ENCODE data around the gene PPFIA1.
"Not testable (repeated sequence)": the region's sequence is repeated elsewhere in the genome, so short reads cannot be mapped to it uniquely, and the experiment has no call there.

Gene PPFIA1

GRCh38 chr11:70405679-70406395, 135.3 kb downstream of the PPFIA1 start:
- CTCF ChIA-PET = no interaction called here
- TF ChIP-seq L3MBTL2 (conservative IDR thresholded peaks at IDR 0.05) (no peak), ZNF384 (IDR thresholded peaks at IDR 0.05) (no peak), LEF1 (IDR thresholded peaks at IDR 0.05; ENCODE audit: borderline replicate concordance) (no peak), SUZ12 (IDR thresholded peaks at IDR 0.05) (no peak), CTBP1 (IDR thresholded peaks at IDR 0.05; ENCODE audit: borderline replicate concordance) (no peak), SP1 (IDR thresholded peaks at IDR 0.05) (no peak)
- POLR2A ChIA-PET = no interaction called here
- DNase-seq (ENCODE audit: extremely low spot score) = no peak

- CTCF ChIA-PET = no interaction called here
- TF ChIP-seq ARNT (IDR thresholded peaks at IDR 0.05) (no peak), BHLHE40 (IDR thresholded peaks at IDR 0.05; ENCODE audit: borderline replicate concordance) (no peak), SP1 (IDR thresholded peaks at IDR 0.05) (no peak), NFRKB (IDR thresholded peaks at IDR 0.05) (no peak), LEF1 (IDR thresholded peaks at IDR 0.05; ENCODE audit: borderline replicate concordance) (no peak), FOXA1 (IDR thresholded peaks at IDR 0.05) (no peak), ELF4 (IDR thresholded peaks at IDR 0.05) (no peak), PKNOX1 (IDR thresholded peaks at IDR 0.05) (no peak), ZNF384 (IDR thresholded peaks at IDR 0.05) (no peak), FOXK2 (IDR thresholded peaks at IDR 0.05) (no peak), HDGF (IDR thresholded peaks at IDR 0.05; ENCODE audit: borderline replicate concordance) (no peak), L3MBTL2 (conservative IDR thresholded peaks at IDR 0.05) (no peak)
- POLR2A ChIA-PET = interaction anchor here (1.4 kb wide), 1 partner anchor 7 kb away, joined by 4 read pairs; no protein-coding TSS in a partner anchor
- DNase-seq (ENCODE audit: extremely low spot score) = no peak
Measured at GRCh38 chr11:70407121-70407520, 136.6 kb downstream of the PPFIA1 start.

- CTCF ChIA-PET = no interaction called here
- TF ChIP-seq FOXK2 (IDR thresholded peaks at IDR 0.05) = no peak
- no peak for TF ChIP-seq SP1 (IDR thresholded peaks at IDR 0.05)
- no peak for TF ChIP-seq PKNOX1 (IDR thresholded peaks at IDR 0.05)
- no peak for TF ChIP-seq ZNF384 (IDR thresholded peaks at IDR 0.05)
- TF ChIP-seq L3MBTL2 (conservative IDR thresholded peaks at IDR 0.05) = no peak
- no peak for TF ChIP-seq BHLHE40 (IDR thresholded peaks at IDR 0.05; ENCODE audit: borderline replicate concordance)
- no peak for TF ChIP-seq ELF4 (IDR thresholded peaks at IDR 0.05)
- TF ChIP-seq TARDBP (IDR thresholded peaks at IDR 0.05) = no peak
- TF ChIP-seq NFRKB (IDR thresholded peaks at IDR 0.05) = no peak
- no peak for TF ChIP-seq ARNT (IDR thresholded peaks at IDR 0.05)
- no peak for TF ChIP-seq LEF1 (IDR thresholded peaks at IDR 0.05; ENCODE audit: borderline replicate concordance)
- no peak for TF ChIP-seq SUZ12 (IDR thresholded peaks at IDR 0.05)
- no peak for TF ChIP-seq CTBP1 (IDR thresholded peaks at IDR 0.05; ENCODE audit: borderline replicate concordance)
- TF ChIP-seq FOXM1 (IDR thresholded peaks at IDR 0.05; ENCODE audit: borderline replicate concordance) = no peak
- no peak for TF ChIP-seq HDGF (IDR thresholded peaks at IDR 0.05; ENCODE audit: borderline replicate concordance)
- TF ChIP-seq FOXA1 (IDR thresholded peaks at IDR 0.05) = no peak
- DNase-seq (ENCODE audit: extremely low spot score) = no peak
- POLR2A ChIA-PET = interaction anchor here (1.4 kb wide), 1 partner anchor 8 kb away, joined by 4 read pairs; no protein-coding TSS in a partner anchor
Measured at GRCh38 chr11:70407814-70408213, 137.3 kb downstream of the PPFIA1 start.

- DNase-seq (ENCODE audit: extremely low spot score); CTCF ChIA-PET: not testable (repeated sequence)
- POLR2A ChIA-PET = interaction anchor here (1.4 kb wide), 1 partner anchor 9 kb away, joined by 4 read pairs; no protein-coding TSS in a partner anchor
Measured at GRCh38 chr11:70408326-70408725, 137.8 kb downstream of the PPFIA1 start.

GRCh38 chr11:70409437-70409836, 138.9 kb downstream of the PPFIA1 start:
- no peak for TF ChIP-seq PKNOX1 (IDR thresholded peaks at IDR 0.05)
- TF ChIP-seq ARNT (IDR thresholded peaks at IDR 0.05) = no peak
- TF ChIP-seq ELF4 (IDR thresholded peaks at IDR 0.05) = no peak
- no peak for TF ChIP-seq L3MBTL2 (conservative IDR thresholded peaks at IDR 0.05)
- TF ChIP-seq HDGF (IDR thresholded peaks at IDR 0.05; ENCODE audit: borderline replicate concordance) = no peak
- no peak for TF ChIP-seq BHLHE40 (IDR thresholded peaks at IDR 0.05; ENCODE audit: borderline replicate concordance)
- no peak for DNase-seq (ENCODE audit: extremely low spot score)
- ChIA-PET CTCF (no interaction called here), POLR2A (no interaction called here)

- ChIA-PET CTCF (no interaction called here), POLR2A (interaction anchor here (0.9 kb wide), 1 partner anchor 12 kb away, joined by 3 read pairs; the partner anchor contains the start of gene CTTN)
- TF ChIP-seq TARDBP (IDR thresholded peaks at IDR 0.05) = no peak
- DNase-seq (ENCODE audit: extremely low spot score) = no peak
Measured at GRCh38 chr11:70409871-70410270, 139.4 kb downstream of the PPFIA1 start.

Data from HEK293T (cell line).